WTC11 (cell line): ENCODE data around the gene EIF4G2. TPM values are rescaled to one million over a fixed set of nuclear protein-coding genes. Genes with fewer than 3 reads are reported as not detected.
"Not testable (repeated sequence)": the region's sequence is repeated elsewhere in the genome, so short reads cannot be mapped to it uniquely, and the experiment has no call there.

Experiments
- ATAC-seq: fragments of 200-7000 bp; cut with Tn5 transposase; 2 replicates; pipeline ENCODE4 v1.10.0; 2021; ENCODE audit warnings: mild to moderate bottlenecking, moderate library complexity
- CTCF ChIA-PET: fragments of 300-600 bp; sonication (Branson Sonifier 250); formaldehyde crosslinking; loops from one replicate; lab custom pipeline; 2021; ENCODE audit warnings: antibody characterized with exemption; lab: Charles Lee
- POLR2A ChIA-PET: fragments of 350-600 bp; sonication (Branson Sonifier 250); formaldehyde crosslinking; loops from one replicate; lab custom pipeline; 2021; ENCODE audit warnings: antibody characterized with exemption; lab: Charles Lee
- DNase-seq: peaks from one replicate; pipeline ENCODE4 v3.0.0; 2021; ENCODE audit warnings: low spot score
- H3K27ac Mint-ChIP-seq: 2 replicates; pipeline ENCODE4 v1.8.0; 2021; ENCODE audit warnings: mixed read lengths
- H3K27me3 Mint-ChIP-seq: 2 replicates; pipeline ENCODE4 v1.8.0; 2021; ENCODE audit warnings: low read depth, mild to moderate bottlenecking, moderate library complexity, mixed read lengths
- H3K36me3 Mint-ChIP-seq: 2 replicates; pipeline ENCODE4 v1.8.0; 2021; ENCODE audit warnings: mixed read lengths
- H3K4me1 Mint-ChIP-seq: 2 replicates; pipeline ENCODE4 v1.8.0; 2022; ENCODE audit warnings: mixed read lengths
- H3K4me3 Mint-ChIP-seq: 2 replicates; pipeline ENCODE4 v1.8.0; 2021; ENCODE audit warnings: mild to moderate bottlenecking, moderate library complexity, mixed read lengths
- H3K9me3 Mint-ChIP-seq: 2 replicates; pipeline ENCODE4 v1.8.0; 2021; ENCODE audit warnings: mixed read lengths
- AFF4 ChIP-seq: sonication (generic); formaldehyde crosslinking; IDR thresholded peaks from 2 replicates; pipeline ENCODE4 v1.8.1; 2023; ENCODE audit warnings: mild to moderate bottlenecking, missing genetic modification reagents, borderline replicate concordance
- AR ChIP-seq: fragments of 250-450 bp; sonication (Bioruptor Pico); IDR thresholded peaks from 2 replicates; pipeline ENCODE4 v1.9.0; 2021; ENCODE audit warnings: mild to moderate bottlenecking
- ATF3 ChIP-seq: sonication (generic); formaldehyde crosslinking; conservative IDR thresholded peaks from 2 replicates; pipeline ENCODE4 v1.8.1; 2022; ENCODE audit warnings: mild to moderate bottlenecking, missing genetic modification reagents
- CBFB ChIP-seq: sonication (generic); formaldehyde crosslinking; IDR thresholded peaks from 2 replicates; pipeline ENCODE4 v1.8.1; 2022; ENCODE audit warnings: mild to moderate bottlenecking, low read depth, missing genetic modification reagents
- GABPB1 ChIP-seq: sonication (generic); formaldehyde crosslinking; IDR thresholded peaks from 2 replicates; pipeline ENCODE4 v1.8.1; 2023; ENCODE audit warnings: mild to moderate bottlenecking, missing genetic modification reagents
- JAZF1 ChIP-seq: fragments of 250-450 bp; sonication (Bioruptor Pico); IDR thresholded peaks from 2 replicates; pipeline ENCODE4 v1.9.0; 2021; ENCODE audit warnings: moderate library complexity, mild to moderate bottlenecking, inconsistent platforms
- MAX ChIP-seq: sonication (generic); formaldehyde crosslinking; IDR thresholded peaks from 2 replicates; pipeline ENCODE4 v1.8.0; 2022; ENCODE audit warnings: mild to moderate bottlenecking, missing genetic modification reagents
- MYBL2 ChIP-seq: sonication (generic); formaldehyde crosslinking; IDR thresholded peaks from 2 replicates; pipeline ENCODE4 v1.8.1; 2023; ENCODE audit warnings: mild to moderate bottlenecking, moderate library complexity, missing genetic modification reagents
- NFATC4 ChIP-seq: fragments of 250-450 bp; sonication (Bioruptor Pico); IDR thresholded peaks from 2 replicates; pipeline ENCODE4 v1.9.0; 2021; ENCODE audit warnings: mild to moderate bottlenecking
- NR2C2 ChIP-seq: sonication (generic); formaldehyde crosslinking; IDR thresholded peaks from 2 replicates; pipeline ENCODE4 v1.8.0; 2022; ENCODE audit warnings: mild to moderate bottlenecking, missing genetic modification reagents
- TEAD4 ChIP-seq: sonication (generic); formaldehyde crosslinking; IDR thresholded peaks from 2 replicates; pipeline ENCODE4 v1.8.0; 2022; ENCODE audit warnings: mild to moderate bottlenecking, missing genetic modification reagents
- ZNF219 ChIP-seq: sonication (generic); formaldehyde crosslinking; IDR thresholded peaks from 2 replicates; pipeline ENCODE4 v1.8.0; 2023; ENCODE audit warnings: missing genetic modification reagents, mild to moderate bottlenecking, borderline replicate concordance
- ZNF232 ChIP-seq: sonication (generic); formaldehyde crosslinking; IDR thresholded peaks from 2 replicates; pipeline ENCODE4 v1.8.0; 2022; ENCODE audit warnings: mild to moderate bottlenecking, missing genetic modification reagents
- ZNF317 ChIP-seq: sonication (generic); formaldehyde crosslinking; IDR thresholded peaks from 2 replicates; pipeline ENCODE4 v1.8.1; 2023; ENCODE audit warnings: low read depth, mild to moderate bottlenecking, moderate library complexity, missing genetic modification reagents, borderline replicate concordance
- ZNF416 ChIP-seq: fragments of 250-450 bp; sonication (Bioruptor Pico); IDR thresholded peaks from 2 replicates; pipeline ENCODE4 v1.9.0; 2021; ENCODE audit warnings: mild to moderate bottlenecking, inconsistent platforms
- total RNA-seq: library from RNA; stranded (reverse); gene quantifications from 3 replicates; pipeline ENCODE4 v1.2.3, GENCODE V29; 2021
- TF ChIP-seq, protein P1 (sequence below): fragments of 250-450 bp; sonication (Bioruptor Pico); IDR thresholded peaks from 2 replicates; pipeline ENCODE4 v1.9.0; 2021; ENCODE audit warnings: mild to moderate bottlenecking

EIF4G2 gene
- total RNA-seq, 1 experiment from 2014 or later: 906 TPM

GRCh38 chr11:10828402-10828801, 19.7 kb upstream of the EIF4G2 start:
- no peak overlapping the region for H3K27ac Mint-ChIP-seq
- H3K4me3 Mint-ChIP-seq: no peak overlapping the region
- no peaks in the 10 kb centered on the region for H3K36me3 Mint-ChIP-seq
- TF ChIP-seq ATF3 (CRISPR knock-in tag) (no peak), NR2C2 (CRISPR knock-in tag) (no peak), GABPB1 (no peak), MAX (no peak), ZNF317 (CRISPR knock-in tag) (no peak), AR (CRISPR knock-in tag) (no peak)
- H3K9me3 Mint-ChIP-seq: peaks cover 22% of the 10 kb centered on the region
- POLR2A ChIA-PET: no interaction called here
- H3K27me3 Mint-ChIP-seq: peaks cover 3% of the 10 kb centered on the region; the same call in 1 of the 2 replicates
- DNase-seq (no peak), ATAC-seq (no peak)
- CTCF ChIA-PET: interaction anchor here (0.5 to 1.0 kb wide), 2 partner anchors 36 to 103 kb away, joined by 3 to 4 read pairs; no protein-coding TSS in a partner anchor
- H3K4me1 Mint-ChIP-seq: no peaks in the 10 kb centered on the region; the same call in 1 of the 2 replicates

GRCh38 chr11:10824888-10825287, 16.2 kb upstream of the EIF4G2 start:
- no peak overlapping the region for H3K27ac Mint-ChIP-seq
- no peak overlapping the region for H3K4me3 Mint-ChIP-seq
- no peaks in the 10 kb centered on the region; the same call in 1 of the 2 replicates for H3K4me1 Mint-ChIP-seq
- ATAC-seq (no peak), DNase-seq (no peak)
- ChIA-PET POLR2A (interaction anchor here (1.5 kb wide), 1 partner anchor 15 kb away, joined by 6 read pairs; no protein-coding TSS in a partner anchor), CTCF (no interaction called here)
- H3K27me3 Mint-ChIP-seq: no peaks in the 10 kb centered on the region; the same call in 1 of the 2 replicates
- TF ChIP-seq AFF4 (CRISPR knock-in tag) (no peak), CBFB (CRISPR knock-in tag) (no peak), ZNF232 (CRISPR knock-in tag) (no peak), NFATC4 (no peak), ZNF416 (CRISPR knock-in tag) (no peak), ZNF219 (no peak), TEAD4 (CRISPR knock-in tag) (no peak)
- TF ChIP-seq, protein P1, sequence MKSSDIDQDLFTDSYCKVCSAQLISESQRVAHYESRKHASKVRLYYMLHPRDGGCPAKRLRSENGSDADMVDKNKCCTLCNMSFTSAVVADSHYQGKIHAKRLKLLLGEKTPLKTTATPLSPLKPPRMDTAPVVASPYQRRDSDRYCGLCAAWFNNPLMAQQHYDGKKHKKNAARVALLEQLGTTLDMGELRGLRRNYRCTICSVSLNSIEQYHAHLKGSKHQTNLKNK (CRISPR knock-in tag): no peak
- H3K9me3 Mint-ChIP-seq: peaks cover 18% of the 10 kb centered on the region
- H3K36me3 Mint-ChIP-seq: no peaks in the 10 kb centered on the region

- H3K9me3 Mint-ChIP-seq: peaks cover 5% of the 10 kb centered on the region; the same call in 1 of the 2 replicates
- H3K27ac Mint-ChIP-seq: no peak overlapping the region
- H3K4me3 Mint-ChIP-seq: no peak overlapping the region
- DNase-seq: no peak
- no peaks in the 10 kb centered on the region; the same call in 1 of the 2 replicates for H3K27me3 Mint-ChIP-seq
- no peaks in the 10 kb centered on the region for H3K36me3 Mint-ChIP-seq
- ATAC-seq: no peak
- no peak for TF ChIP-seq JAZF1 (CRISPR knock-in tag)
- TF ChIP-seq MYBL2 (CRISPR knock-in tag): no peak
- no peak for TF ChIP-seq TEAD4 (CRISPR knock-in tag)
- TF ChIP-seq, all 79 proteins: peak for 0
- ChIA-PET POLR2A (no interaction called here), CTCF (interaction anchor here (0.6 kb wide), 1 partner anchor 30 kb away, joined by 3 read pairs; no protein-coding TSS in a partner anchor)
- H3K4me1 Mint-ChIP-seq: no peaks in the 10 kb centered on the region; the same call in 1 of the 2 replicates
These were observed 14.4 kb upstream of the EIF4G2 start for GRCh38 chr11:10823152-10823579.

GRCh38 chr11:10822491-10822890, 13.8 kb upstream of the EIF4G2 start:
- H3K27ac Mint-ChIP-seq, H3K36me3 Mint-ChIP-seq, H3K27me3 Mint-ChIP-seq, DNase-seq, POLR2A ChIA-PET, H3K9me3 Mint-ChIP-seq, H3K4me3 Mint-ChIP-seq, H3K4me1 Mint-ChIP-seq, ATAC-seq: not testable (repeated sequence)
- CTCF ChIA-PET: interaction anchor here (0.6 kb wide), 1 partner anchor 30 kb away, joined by 3 read pairs; no protein-coding TSS in a partner anchor
